Ascending aorta (tissue), 2 donors: ENCODE results near the gene OR2L8. TPM values are rescaled to one million over a fixed set of nuclear protein-coding genes. Genes with fewer than 3 reads are reported as not detected.
"Not testable (repeated sequence)": the region's sequence is repeated elsewhere in the genome, so short reads cannot be mapped to it uniquely, and the experiment has no call there.

Experiments used
- DNase-seq, 2 donors: peaks; one replicate each; pipeline ENCODE4 v3.0.0-alpha.2; 2019; ENCODE audit warnings: low spot score in 2 of 2
- H3K27ac ChIP-seq, 2 donors: fragments of 200-600 bp; sonication (generic); one replicate each; pipeline ENCODE4 v1.5.1; 2016 to 2017; ENCODE audit warnings: mild to moderate bottlenecking in 1 of 2
- H3K27me3 ChIP-seq: fragments of 200-600 bp; sonication (generic); one replicate; pipeline ENCODE4 v1.5.1; 2017
- H3K36me3 ChIP-seq, 2 donors: fragments of 200-600 bp; sonication (generic); one replicate each; pipeline ENCODE4 v1.5.1; 2016
- H3K4me1 ChIP-seq, 2 donors: fragments of 200-600 bp; sonication (generic); one replicate each; pipeline ENCODE4 v1.5.1; 2016 to 2017; ENCODE audit warnings: mild to moderate bottlenecking in 1 of 2
- H3K4me3 ChIP-seq, 2 donors: fragments of 200-600 bp; sonication (generic); one replicate each; pipeline ENCODE4 v1.5.1; 2016 to 2017; ENCODE audit warnings: mild to moderate bottlenecking in 1 of 2
- H3K9me3 ChIP-seq, 2 donors: fragments of 200-600 bp; sonication (generic); one replicate each; pipeline ENCODE4 v1.5.1; 2016
- CTCF ChIP-seq, 3 experiments: fragments of 200-600 bp in 2 of 3; fragments of 450-650 bp in 1 of 3; sonication (generic) in 2 of 3; IDR thresholded peaks; one replicate each; pipeline ENCODE4 v1.5.1; 2016 to 2019; ENCODE audit warnings: antibody characterized with exemption in 3 of 3, mild to moderate bottlenecking in 1 of 3, moderate library complexity in 1 of 3
- intact Hi-C: fragments of 100-400 bp; cut with DNase I; formaldehyde crosslinking; loops from one replicate; pipeline ENCODE4 v1.15.1; 2023
- total RNA-seq: library from RNA; depleted of rRNA; stranded (reverse); fragments of >200 nt; gene quantifications from one replicate; pipeline ENCODE4 v1.1.0, GENCODE V29; 2016

OR2L8 gene
- total RNA-seq, 1 donor from 2014 or later, result not detected

- no peak for TF ChIP-seq CTCF (IDR thresholded peaks at IDR 0.05)
Measured at GRCh38 chr1:247924868-247925267, 23.8 kb upstream of the OR2L8 start, which contains the start of gene OR2AJ1. OR2AJ1 (plus strand) TSS chr1:247924889; CDS start chr1:247933769, 8,880 bp downstream.

GRCh38 chr1:247933989-247934388 is 14.7 kb upstream of the OR2L8 start:
- H3K4me3 ChIP-seq, result no peak overlapping the region
- no peak for TF ChIP-seq CTCF (IDR thresholded peaks at IDR 0.05)
- H3K9me3 ChIP-seq, result no peaks in the 10 kb centered on the region
- no peaks in the 10 kb centered on the region for H3K4me1 ChIP-seq
- intact Hi-C loops, result no loop called here
- peaks cover 6% of the 10 kb centered on the region for H3K27me3 ChIP-seq
- H3K27ac ChIP-seq, result no peak overlapping the region
- no peaks in the 10 kb centered on the region for H3K36me3 ChIP-seq
- no peak for DNase-seq

More at GRCh38 chr1:247924868-247925267, 23.8 kb upstream of the OR2L8 start, which contains the start of gene OR2AJ1:
- Histone ChIP-seq H3K4me1 (no peaks in the 10 kb centered on the region), H3K9me3 (no peaks in the 10 kb centered on the region), H3K27me3 (no peaks in the 10 kb centered on the region), H3K27ac (no peak within 1 kb of the TSS), H3K4me3 (no peak within 1 kb of the TSS), H3K36me3 (no peaks in the 10 kb centered on the region)
- intact Hi-C loops, result no loop called here
- no peak for DNase-seq

GRCh38 chr1:247935781-247936180 is 12.9 kb upstream of the OR2L8 start:
- no peak for TF ChIP-seq CTCF (IDR thresholded peaks at IDR 0.05)
- H3K36me3 ChIP-seq, result no peaks in the 10 kb centered on the region
- no peak for DNase-seq
- peaks cover 6% of the 10 kb centered on the region for H3K27me3 ChIP-seq
- no peak overlapping the region for H3K27ac ChIP-seq
- H3K9me3 ChIP-seq, result no peaks in the 10 kb centered on the region
- no peaks in the 10 kb centered on the region for H3K4me1 ChIP-seq
- intact Hi-C loops, result no loop called here
- no peak overlapping the region for H3K4me3 ChIP-seq

- Histone ChIP-seq H3K4me1 (no peaks in the 10 kb centered on the region), H3K9me3 (no peaks in the 10 kb centered on the region), H3K4me3 (no peak overlapping the region), H3K36me3 (no peaks in the 10 kb centered on the region), H3K27ac (no peak overlapping the region), H3K27me3 (peaks cover 6% of the 10 kb centered on the region)
- no peak for DNase-seq
- TF ChIP-seq CTCF (IDR thresholded peaks at IDR 0.05), result no peak
- intact Hi-C loops, result no loop called here
Measured at GRCh38 chr1:247936415-247936814, 12.2 kb upstream of the OR2L8 start.

- intact Hi-C loops, H3K27me3 ChIP-seq, H3K27ac ChIP-seq, H3K4me1 ChIP-seq, H3K36me3 ChIP-seq, H3K9me3 ChIP-seq: not testable (repeated sequence)
- peak in 2 of 3 experiments; percentile 30 to 34 for TF ChIP-seq CTCF (IDR thresholded peaks at IDR 0.05)
- peak; percentile 34 to 76 for DNase-seq
- peak overlapping the region; percentile 33 to 42 for H3K4me3 ChIP-seq
Measured at GRCh38 chr1:247936965-247937734, 11.5 kb upstream of the OR2L8 start.
